ENCODE measurements around the gene GUCA1A.
"Not testable (repeated sequence)": the region's sequence is repeated elsewhere in the genome, so short reads cannot be mapped to it uniquely, and the experiment has no call there.

Gene GUCA1A

GRCh38 chr6:42152024-42152423 lies 21.1 kb upstream of the GUCA1A start (continued):
- TF ChIP-seq POU6F1 (CRISPR knock-in tag; IDR thresholded peaks at IDR 0.05; ENCODE audit: borderline replicate concordance, low read depth): no peak
- no peak for TF ChIP-seq ZFP3 (CRISPR knock-in tag; IDR thresholded peaks at IDR 0.05)
- no peak for TF ChIP-seq ZNF8 (CRISPR knock-in tag; IDR thresholded peaks at IDR 0.05)
- TF ChIP-seq OSR1 (CRISPR knock-in tag; IDR thresholded peaks at IDR 0.05): no peak
- no peak for TF ChIP-seq GLIS3 (CRISPR knock-in tag; IDR thresholded peaks at IDR 0.05)
- no peak for TF ChIP-seq CSDC2 (CRISPR knock-in tag; IDR thresholded peaks at IDR 0.05)
- TF ChIP-seq, protein P1, sequence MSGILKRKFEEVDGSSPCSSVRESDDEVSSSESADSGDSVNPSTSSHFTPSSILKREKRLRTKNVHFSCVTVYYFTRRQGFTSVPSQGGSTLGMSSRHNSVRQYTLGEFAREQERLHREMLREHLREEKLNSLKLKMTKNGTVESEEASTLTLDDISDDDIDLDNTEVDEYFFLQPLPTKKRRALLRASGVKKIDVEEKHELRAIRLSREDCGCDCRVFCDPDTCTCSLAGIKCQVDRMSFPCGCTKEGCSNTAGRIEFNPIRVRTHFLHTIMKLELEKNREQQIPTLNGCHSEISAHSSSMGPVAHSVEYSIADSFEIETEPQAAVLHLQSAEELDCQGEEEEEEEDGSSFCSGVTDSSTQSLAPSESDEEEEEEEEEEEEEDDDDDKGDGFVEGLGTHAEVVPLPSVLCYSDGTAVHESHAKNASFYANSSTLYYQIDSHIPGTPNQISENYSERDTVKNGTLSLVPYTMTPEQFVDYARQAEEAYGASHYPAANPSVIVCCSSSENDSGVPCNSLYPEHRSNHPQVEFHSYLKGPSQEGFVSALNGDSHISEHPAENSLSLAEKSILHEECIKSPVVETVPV (CRISPR knock-in tag; IDR thresholded peaks at IDR 0.05): no peak

GRCh38 chr6:42152528-42153213 lies 20.5 kb upstream of the GUCA1A start:
- ATAC-seq: not testable (repeated sequence)

- no peak for ATAC-seq
- TF ChIP-seq ZNF565 (CRISPR knock-in tag; conservative IDR thresholded peaks at IDR 0.05; ENCODE audit: low read depth) (no peak), PATZ1 (CRISPR knock-in tag; IDR thresholded peaks at IDR 0.05; ENCODE audit: borderline replicate concordance) (no peak), PPARA (CRISPR knock-in tag; IDR thresholded peaks at IDR 0.05; ENCODE audit: borderline replicate concordance) (no peak), TCF4 (CRISPR knock-in tag; IDR thresholded peaks at IDR 0.05; ENCODE audit: borderline replicate concordance) (no peak), SNAI2 (CRISPR knock-in tag; IDR thresholded peaks at IDR 0.05) (no peak), OSR1 (CRISPR knock-in tag; IDR thresholded peaks at IDR 0.05) (no peak), GLIS3 (CRISPR knock-in tag; IDR thresholded peaks at IDR 0.05) (no peak), ESRRG (CRISPR knock-in tag; IDR thresholded peaks at IDR 0.05) (no peak), ARNTL (CRISPR knock-in tag; IDR thresholded peaks at IDR 0.05; ENCODE audit: borderline replicate concordance, low read depth) (no peak), ZFP3 (CRISPR knock-in tag; IDR thresholded peaks at IDR 0.05) (no peak), RARB (CRISPR knock-in tag; IDR thresholded peaks at IDR 0.05) (no peak), ZNF70 (CRISPR knock-in tag; IDR thresholded peaks at IDR 0.05) (no peak), POU6F1 (CRISPR knock-in tag; IDR thresholded peaks at IDR 0.05; ENCODE audit: borderline replicate concordance, low read depth) (no peak), ZC3H10 (CRISPR knock-in tag; IDR thresholded peaks at IDR 0.05) (no peak), ZFP30 (CRISPR knock-in tag; IDR thresholded peaks at IDR 0.05) (no peak)
- TF ChIP-seq, protein P2, sequence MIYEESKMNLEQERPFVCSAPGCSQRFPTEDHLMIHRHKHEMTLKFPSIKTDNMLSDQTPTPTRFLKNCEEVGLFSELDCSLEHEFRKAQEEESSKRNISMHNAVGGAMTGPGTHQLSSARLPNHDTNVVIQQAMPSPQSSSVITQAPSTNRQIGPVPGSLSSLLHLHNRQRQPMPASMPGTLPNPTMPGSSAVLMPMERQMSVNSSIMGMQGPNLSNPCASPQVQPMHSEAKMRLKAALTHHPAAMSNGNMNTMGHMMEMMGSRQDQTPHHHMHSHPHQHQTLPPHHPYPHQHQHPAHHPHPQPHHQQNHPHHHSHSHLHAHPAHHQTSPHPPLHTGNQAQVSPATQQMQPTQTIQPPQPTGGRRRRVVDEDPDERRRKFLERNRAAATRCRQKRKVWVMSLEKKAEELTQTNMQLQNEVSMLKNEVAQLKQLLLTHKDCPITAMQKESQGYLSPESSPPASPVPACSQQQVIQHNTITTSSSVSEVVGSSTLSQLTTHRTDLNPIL (CRISPR knock-in tag; IDR thresholded peaks at IDR 0.05; ENCODE audit: low read depth): no peak
- TF ChIP-seq, protein P3, sequence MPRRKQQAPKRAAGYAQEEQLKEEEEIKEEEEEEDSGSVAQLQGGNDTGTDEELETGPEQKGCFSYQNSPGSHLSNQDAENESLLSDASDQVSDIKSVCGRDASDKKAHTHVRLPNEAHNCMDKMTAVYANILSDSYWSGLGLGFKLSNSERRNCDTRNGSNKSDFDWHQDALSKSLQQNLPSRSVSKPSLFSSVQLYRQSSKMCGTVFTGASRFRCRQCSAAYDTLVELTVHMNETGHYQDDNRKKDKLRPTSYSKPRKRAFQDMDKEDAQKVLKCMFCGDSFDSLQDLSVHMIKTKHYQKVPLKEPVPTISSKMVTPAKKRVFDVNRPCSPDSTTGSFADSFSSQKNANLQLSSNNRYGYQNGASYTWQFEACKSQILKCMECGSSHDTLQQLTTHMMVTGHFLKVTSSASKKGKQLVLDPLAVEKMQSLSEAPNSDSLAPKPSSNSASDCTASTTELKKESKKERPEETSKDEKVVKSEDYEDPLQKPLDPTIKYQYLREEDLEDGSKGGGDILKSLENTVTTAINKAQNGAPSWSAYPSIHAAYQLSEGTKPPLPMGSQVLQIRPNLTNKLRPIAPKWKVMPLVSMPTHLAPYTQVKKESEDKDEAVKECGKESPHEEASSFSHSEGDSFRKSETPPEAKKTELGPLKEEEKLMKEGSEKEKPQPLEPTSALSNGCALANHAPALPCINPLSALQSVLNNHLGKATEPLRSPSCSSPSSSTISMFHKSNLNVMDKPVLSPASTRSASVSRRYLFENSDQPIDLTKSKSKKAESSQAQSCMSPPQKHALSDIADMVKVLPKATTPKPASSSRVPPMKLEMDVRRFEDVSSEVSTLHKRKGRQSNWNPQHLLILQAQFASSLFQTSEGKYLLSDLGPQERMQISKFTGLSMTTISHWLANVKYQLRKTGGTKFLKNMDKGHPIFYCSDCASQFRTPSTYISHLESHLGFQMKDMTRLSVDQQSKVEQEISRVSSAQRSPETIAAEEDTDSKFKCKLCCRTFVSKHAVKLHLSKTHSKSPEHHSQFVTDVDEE (CRISPR knock-in tag; IDR thresholded peaks at IDR 0.05): no peak
Measured at GRCh38 chr6:42153921-42154320, 19.2 kb upstream of the GUCA1A start.

Data from SK-N-SH treated with all-trans-retinoic acid at 6 μM for 48 hours (cell line).